ENCODE results near the gene DENND4C.

The DENND4C gene

GRCh38 chr9:19371942-19372341 lies 141.4 kb downstream of the DENND4C start:
- TF ChIP-seq CTCF (IDR thresholded peaks at IDR 0.05; ENCODE audit: low read length), result peak; percentile 8; the same call in 1 of the 2 replicates
- TF ChIP-seq EZH2 (IDR thresholded peaks at IDR 0.05; ENCODE audit: borderline replicate concordance, low read length), result no peak
- H3K27me3 ChIP-seq (ENCODE audit: insufficient read depth, low read length), result no peaks in the 10 kb centered on the region

GRCh38 chr9:19372567-19372966 lies 142.1 kb downstream of the DENND4C start:
- Histone ChIP-seq H3K4me2 (ENCODE audit: low read length) (no peak overlapping the region), H3K79me2 (ENCODE audit: insufficient read depth, low read length) (no peaks in the 10 kb centered on the region), H3K9me3 (ENCODE audit: low read length) (no peaks in the 10 kb centered on the region), H3K4me1 (ENCODE audit: insufficient read depth, low read length, severe bottlenecking) (peaks cover 8% of the 10 kb centered on the region), H4K20me1 (ENCODE audit: insufficient read depth, low read length) (no peaks in the 10 kb centered on the region), H3K27ac (ENCODE audit: low read depth, low read length, poor library complexity, severe bottlenecking) (peak overlapping the region; percentile 26), H3K9me2 (ENCODE audit: low read depth, low read length) (no peaks in the 10 kb centered on the region), H3K36me3 (ENCODE audit: insufficient read depth, low read length) (peaks cover 62% of the 10 kb centered on the region), H3K4me3 (ENCODE audit: low read depth, low read length, poor library complexity, severe bottlenecking) (no peak overlapping the region), H3K9ac (ENCODE audit: low read length) (no peak overlapping the region), H3K27me3 (ENCODE audit: insufficient read depth, low read length) (no peaks in the 10 kb centered on the region), H3F3A (ENCODE audit: insufficient read depth, low read length) (peaks cover 38% of the 10 kb centered on the region), H2AFZ (ENCODE audit: low read length) (no peak overlapping the region)
- TF ChIP-seq CTCF (IDR thresholded peaks at IDR 0.05; ENCODE audit: low read length) (no peak), EZH2 (IDR thresholded peaks at IDR 0.05; ENCODE audit: borderline replicate concordance, low read length) (no peak)

More at GRCh38 chr9:19371942-19372341, 141.4 kb downstream of the DENND4C start:
- Histone ChIP-seq H3K4me1 (ENCODE audit: insufficient read depth, low read length, severe bottlenecking) (peaks cover 4% of the 10 kb centered on the region), H3K4me2 (ENCODE audit: low read length) (no peak overlapping the region), H3K27ac (ENCODE audit: low read depth, low read length, poor library complexity, severe bottlenecking) (peak overlapping the region; percentile 26), H4K20me1 (ENCODE audit: insufficient read depth, low read length) (no peaks in the 10 kb centered on the region), H3K79me2 (ENCODE audit: insufficient read depth, low read length) (no peaks in the 10 kb centered on the region), H3F3A (ENCODE audit: insufficient read depth, low read length) (peaks cover 38% of the 10 kb centered on the region), H3K9ac (ENCODE audit: low read length) (no peak overlapping the region), H2AFZ (ENCODE audit: low read length) (no peak overlapping the region), H3K9me2 (ENCODE audit: low read depth, low read length) (no peaks in the 10 kb centered on the region), H3K9me3 (ENCODE audit: low read length) (no peaks in the 10 kb centered on the region), H3K36me3 (ENCODE audit: insufficient read depth, low read length) (peaks cover 60% of the 10 kb centered on the region), H3K4me3 (ENCODE audit: low read depth, low read length, poor library complexity, severe bottlenecking) (no peak overlapping the region)

GRCh38 chr9:19373527-19373926 lies 143.0 kb downstream of the DENND4C start:
- TF ChIP-seq CTCF (IDR thresholded peaks at IDR 0.05; ENCODE audit: low read length) (no peak), EZH2 (IDR thresholded peaks at IDR 0.05; ENCODE audit: borderline replicate concordance, low read length) (no peak)
- H3F3A ChIP-seq (ENCODE audit: insufficient read depth, low read length), result peaks cover 38% of the 10 kb centered on the region
- H3K4me3 ChIP-seq (ENCODE audit: low read depth, low read length, poor library complexity, severe bottlenecking), result no peak overlapping the region
- no peaks in the 10 kb centered on the region for H4K20me1 ChIP-seq (ENCODE audit: insufficient read depth, low read length)
- no peaks in the 10 kb centered on the region for H3K9me2 ChIP-seq (ENCODE audit: low read depth, low read length)
- peaks cover 6% of the 10 kb centered on the region for H3K79me2 ChIP-seq (ENCODE audit: insufficient read depth, low read length)
- no peaks in the 10 kb centered on the region for H3K9me3 ChIP-seq (ENCODE audit: low read length)
- H3K4me1 ChIP-seq (ENCODE audit: insufficient read depth, low read length, severe bottlenecking), result peaks cover 18% of the 10 kb centered on the region
- no peaks in the 10 kb centered on the region for H3K27me3 ChIP-seq (ENCODE audit: insufficient read depth, low read length)
- no peak overlapping the region for H3K27ac ChIP-seq (ENCODE audit: low read depth, low read length, poor library complexity, severe bottlenecking)
- H3K4me2 ChIP-seq (ENCODE audit: low read length), result no peak overlapping the region
- no peak overlapping the region for H2AFZ ChIP-seq (ENCODE audit: low read length)
- peaks cover 68% of the 10 kb centered on the region for H3K36me3 ChIP-seq (ENCODE audit: insufficient read depth, low read length)
- H3K9ac ChIP-seq (ENCODE audit: low read length), result no peak overlapping the region

All from OCI-LY1 (cell line).